EH (cell line): ENCODE data around the gene FYN.

Experiments used
- DNase-seq: peaks from one replicate; pipeline ENCODE4 v3.0.0-alpha.2; 2015; ENCODE audit warnings: low read depth

Gene FYN

DNA sequence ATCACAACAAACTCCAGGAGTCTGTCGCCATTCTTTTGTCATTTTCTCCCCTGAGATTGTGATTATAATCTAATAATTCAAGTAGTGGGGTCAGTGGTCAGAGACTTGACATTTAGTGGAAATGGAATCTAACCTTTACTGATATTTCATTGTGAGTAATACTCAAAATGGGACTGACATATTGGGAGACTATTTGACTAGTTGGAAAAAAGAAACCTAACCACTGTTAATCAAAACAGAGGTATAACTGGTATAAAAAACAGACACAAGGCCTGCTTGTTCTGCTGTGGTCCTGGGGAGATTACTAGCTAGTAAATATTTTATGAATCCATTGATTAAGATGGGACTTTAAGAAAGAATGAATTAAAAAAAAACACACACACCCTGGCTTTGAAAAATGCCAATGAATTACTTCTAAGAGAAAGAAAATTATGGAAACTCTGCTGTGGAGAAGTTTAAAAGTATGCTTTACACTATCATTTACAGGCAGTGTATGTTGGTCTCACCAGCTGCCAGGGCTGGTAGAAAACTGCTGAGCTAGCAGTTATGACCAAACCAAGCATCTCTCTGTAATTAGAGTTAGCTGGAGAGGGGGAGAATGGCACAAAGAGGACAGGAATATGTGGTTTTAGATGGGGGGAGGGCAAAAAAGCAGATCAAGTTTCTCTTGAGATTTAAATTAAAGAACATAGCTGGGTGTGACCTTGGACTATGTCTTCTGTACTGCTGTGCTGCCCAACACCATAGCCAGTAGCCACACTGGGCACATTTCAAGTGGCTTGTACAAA is 103.7 kb downstream of the FYN start:
- no peak for DNase-seq

DNA sequence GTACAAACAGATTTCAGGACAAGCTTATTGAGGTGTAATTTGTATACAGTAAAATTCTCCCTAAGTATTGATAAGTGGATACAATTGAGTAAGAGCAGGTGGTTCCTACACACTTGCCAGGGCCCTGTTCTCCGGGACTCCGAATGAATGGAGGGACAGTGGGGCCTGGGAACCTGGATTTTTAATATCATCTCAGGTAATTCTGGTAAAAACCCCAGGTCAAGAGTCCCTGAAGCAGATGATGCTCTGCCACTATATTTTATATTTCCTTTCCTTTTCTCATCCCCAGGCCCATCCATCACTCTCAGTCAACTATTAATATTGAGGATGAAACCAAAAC is 104.9 kb downstream of the FYN start:
- DNase-seq = no peak

DNA sequence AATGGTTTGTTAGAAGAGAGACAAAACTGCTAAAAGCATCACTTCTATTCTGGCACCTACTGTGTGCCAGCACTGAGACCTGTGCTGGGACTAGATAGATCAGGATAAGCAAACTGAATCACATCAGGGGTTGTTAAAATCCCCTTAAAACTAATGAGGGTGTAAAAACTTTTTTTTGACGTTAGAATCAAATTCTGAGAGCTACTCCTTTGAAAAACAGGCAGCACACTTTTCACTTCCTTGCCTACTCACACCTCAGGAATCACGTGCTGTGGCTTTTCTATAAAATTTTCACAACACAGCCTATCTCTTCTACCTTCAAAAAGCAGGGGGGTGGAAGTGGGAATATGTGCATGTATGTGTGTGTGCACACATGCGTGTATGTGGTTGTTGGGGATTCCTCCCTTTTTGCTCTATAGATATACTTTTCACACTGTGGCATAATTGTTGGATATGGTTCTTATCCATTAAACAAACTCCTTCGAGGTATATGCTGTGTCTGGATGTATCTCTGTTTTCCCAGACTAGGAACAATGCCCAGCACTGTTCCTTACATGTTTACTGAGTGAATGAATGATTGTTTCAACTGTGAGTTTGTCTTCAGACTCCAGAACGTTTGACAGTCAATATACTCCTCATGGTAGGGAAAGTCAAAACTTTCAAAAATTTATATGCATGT is 105.4 kb downstream of the FYN start:
- DNase-seq = no peak

DNA sequence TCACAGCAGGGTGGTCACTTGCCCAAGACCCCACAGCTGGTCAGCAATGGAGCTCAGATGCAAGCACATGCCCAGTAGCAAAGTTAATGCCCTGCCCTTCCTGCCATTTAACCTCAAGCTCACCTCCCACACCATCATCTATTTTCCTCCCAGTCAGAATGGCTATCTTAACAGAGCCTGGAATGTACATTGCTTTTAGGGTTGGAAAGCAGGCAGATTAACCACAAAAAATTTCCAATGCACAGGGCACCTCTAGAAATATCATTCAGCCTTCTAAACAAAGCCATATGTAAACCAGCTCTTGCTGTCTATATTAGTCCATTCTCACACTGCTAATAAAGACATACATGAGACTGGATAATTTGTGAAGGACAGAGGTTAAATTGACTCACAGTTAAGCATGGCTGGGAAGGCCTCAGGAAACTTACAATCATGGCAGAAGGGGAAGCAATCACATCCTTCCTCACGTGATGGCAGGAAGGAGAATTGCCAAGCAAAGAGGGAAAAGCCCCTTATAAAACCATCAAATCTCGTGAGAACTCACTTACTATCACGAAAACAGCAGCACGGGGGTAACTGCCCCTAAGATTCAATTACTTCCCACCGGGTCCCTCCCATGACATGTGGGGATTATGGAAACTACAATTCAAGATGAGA is 106.9 kb downstream of the FYN start:
- peak; percentile 68 for DNase-seq

DNA sequence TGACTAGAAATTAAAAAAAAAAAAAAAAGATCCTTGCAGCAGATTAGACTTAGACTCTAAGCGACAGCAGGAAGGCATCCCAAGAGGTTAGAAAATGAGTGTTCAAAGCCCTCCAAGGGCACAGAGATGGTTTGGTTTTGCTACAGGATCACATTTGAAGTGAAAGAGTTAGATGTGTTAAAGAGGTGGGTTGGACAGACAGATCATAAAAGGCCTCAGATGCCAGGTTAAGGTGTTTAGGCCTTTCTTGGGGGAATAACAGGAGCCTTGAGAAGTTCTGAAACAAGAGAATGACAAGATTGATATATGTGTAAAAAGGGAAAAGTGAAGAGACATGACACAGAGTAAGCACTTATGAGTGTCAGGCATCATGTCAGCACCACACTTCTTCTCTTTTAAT is 107.5 kb downstream of the FYN start:
- DNase-seq = no peak

DNA sequence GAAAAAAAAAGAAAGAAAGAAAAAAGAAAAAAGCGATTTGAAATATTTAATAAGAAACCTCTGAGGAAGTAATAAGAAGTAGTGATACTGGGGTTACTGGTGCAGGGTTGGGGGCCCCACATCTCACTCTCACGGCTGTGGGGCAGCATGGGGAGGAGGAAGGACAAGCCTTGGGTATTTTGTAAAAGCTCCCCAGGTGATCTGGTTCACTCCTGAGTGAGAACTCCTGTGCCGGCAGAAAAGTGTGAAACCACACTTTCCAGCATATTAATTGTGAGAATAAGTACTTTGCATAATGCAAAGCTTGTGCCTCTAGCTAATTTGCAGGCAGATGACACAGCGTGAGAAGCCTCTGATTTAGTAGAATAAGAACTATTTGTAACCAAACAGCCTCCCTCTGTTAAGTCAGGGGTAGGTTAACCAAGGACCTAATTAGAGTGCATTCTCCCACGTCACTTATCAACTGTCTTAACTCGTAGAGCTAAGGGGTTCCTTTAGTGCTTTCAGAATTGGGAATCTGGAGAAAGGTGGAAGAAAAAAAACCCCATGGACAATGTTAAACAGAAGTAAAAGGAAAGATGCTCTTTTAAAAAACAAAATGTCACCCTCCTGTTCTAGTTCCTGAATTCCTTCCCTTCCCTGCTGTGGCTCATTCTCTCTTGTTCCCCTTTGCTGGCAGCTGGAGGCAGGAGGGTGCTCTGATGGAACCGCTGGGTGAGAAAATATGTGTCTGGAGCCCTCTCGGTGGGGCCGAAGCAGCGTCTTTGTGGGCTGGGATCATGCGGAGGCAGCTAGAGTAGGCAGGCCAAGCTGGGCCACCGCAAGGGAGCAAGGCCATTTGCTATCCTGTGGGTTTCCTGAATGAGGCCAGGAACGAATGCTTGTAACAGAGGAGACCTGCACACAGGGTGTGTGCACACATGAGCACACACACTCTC is 108.7 kb downstream of the FYN start:
- no peak for DNase-seq

DNA sequence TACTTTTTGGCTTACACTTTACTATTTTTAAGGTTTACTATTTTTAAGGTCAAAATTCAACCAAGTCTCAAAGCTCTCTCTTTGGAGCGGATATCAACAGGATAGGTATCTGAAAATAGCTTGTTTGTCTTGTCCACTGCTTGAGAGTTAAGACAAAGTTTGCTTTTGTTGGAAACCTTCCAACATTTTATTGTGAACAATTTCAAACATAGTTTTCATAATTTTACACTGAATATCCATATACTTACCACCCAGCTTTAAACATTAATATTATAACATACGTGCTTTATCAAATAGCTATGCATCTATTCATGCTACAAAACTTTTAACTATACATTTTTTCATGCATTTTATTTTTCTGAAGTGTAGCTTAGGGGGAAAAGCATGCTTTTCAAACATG is 109.9 kb downstream of the FYN start:
- DNase-seq = peak; percentile 43

DNA sequence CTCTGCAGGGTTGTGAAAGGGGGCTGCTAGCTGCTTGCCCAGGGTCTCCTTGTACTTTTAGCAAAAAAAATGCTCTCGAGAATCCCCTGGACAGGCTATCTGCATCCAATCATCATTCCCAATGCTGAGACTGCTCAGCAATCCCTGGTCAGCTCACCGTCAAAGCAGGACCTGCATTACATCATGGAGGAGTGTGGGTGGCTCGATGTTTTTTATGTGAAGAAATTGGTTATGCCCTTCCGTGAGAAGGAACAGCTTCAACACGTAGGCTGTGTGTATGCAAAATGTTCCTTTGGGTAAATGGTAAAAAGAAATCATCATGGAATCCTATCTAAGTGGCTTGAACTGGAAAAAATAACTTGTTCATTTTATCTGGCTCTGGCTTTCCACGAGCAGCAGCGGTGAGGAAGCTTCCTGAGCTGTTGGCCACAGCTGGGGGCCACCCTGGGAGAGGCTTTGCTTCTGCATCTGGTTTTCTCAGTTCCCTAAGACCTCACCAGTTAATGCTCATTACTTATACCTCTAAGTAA is 111.4 kb downstream of the FYN start:
- DNase-seq = no peak

DNA sequence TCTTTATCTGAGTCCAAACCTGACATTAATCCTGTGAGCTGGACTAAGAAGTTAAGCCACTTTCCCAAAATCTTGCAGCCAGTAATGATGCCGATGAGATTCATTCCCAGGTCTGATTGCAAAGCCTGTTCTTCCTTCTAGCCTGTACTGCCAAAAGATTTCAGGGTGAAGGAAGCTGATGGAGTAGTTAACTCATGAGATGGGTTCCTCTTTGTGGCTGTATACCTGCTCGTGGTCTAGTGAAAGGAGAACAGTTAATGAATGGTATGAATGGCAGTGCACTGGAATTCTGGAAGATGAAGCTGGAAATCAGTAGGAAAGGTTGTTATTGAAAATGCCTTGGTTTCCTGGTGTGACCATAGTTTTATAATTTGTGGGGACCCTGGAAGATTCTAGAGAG is 112.0 kb downstream of the FYN start:
- DNase-seq = no peak

DNA sequence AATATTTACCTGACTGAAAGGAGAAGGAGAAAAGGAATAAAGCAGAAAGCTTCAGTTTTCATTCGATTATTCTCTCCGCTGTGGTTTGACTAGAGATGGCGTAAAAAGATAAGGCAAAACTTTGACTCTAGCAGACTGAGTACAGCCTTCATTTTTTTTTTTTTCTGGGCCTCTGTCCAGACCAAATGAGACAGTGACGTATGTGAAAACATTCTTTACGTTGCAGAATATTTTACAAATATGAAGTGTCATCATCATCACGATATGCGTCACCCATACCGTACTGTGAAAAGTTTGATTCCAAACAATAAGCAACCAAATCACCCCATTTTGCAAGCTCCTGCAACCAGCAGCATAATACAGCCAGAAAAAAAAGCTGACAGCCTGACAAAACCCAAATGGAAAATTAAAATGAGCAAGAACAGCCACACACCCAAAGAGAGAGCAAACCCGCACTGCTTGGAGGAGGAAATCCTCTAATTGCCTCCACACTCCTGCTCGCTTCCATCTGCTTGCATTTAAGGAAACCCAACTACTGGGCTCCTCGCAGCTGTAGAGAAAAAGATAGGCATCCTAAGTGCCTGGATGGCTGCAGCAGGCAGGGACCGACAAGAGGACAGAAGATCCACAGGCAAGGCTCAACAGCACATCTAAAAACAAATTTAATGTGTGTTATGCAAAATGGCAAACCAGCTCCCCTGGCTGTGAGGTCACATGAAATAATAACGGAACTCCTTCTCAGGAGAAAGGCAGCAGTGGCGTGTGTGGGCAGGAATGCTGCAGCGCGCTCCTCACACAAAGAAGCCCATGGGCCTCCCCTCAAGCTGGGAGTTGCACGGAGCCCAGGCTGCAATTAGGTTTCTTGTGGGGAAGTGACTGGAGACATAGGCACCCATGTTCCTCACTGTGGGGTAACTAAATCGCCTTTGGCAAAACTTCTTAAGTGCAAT is 113.1 kb downstream of the FYN start:
- DNase-seq = peak; percentile 50

DNA sequence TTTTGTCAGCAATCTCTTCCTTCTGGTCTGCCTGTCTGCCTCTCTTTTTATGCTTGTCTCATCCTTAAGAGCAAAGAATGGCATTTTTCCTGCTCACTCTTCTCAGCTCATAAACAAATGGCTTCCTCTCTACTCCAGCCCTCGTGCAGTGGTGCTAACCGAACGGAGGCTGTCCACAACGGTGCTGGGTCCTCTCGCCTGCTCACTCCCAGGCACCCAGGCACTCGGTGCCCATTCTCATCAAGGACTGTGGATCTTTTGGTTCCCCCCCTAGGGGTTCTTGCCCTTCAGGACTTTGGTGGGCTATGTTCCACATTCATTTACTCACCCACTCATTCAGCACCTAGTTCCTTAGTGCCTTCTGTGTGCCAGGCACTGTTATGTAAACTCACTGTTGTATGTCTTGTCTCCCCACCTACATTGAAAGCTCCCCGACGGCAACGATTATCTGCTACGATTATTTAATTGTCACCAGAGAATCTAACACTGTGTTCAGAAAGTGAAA is 113.9 kb downstream of the FYN start:
- peak; percentile 25 for DNase-seq

DNA sequence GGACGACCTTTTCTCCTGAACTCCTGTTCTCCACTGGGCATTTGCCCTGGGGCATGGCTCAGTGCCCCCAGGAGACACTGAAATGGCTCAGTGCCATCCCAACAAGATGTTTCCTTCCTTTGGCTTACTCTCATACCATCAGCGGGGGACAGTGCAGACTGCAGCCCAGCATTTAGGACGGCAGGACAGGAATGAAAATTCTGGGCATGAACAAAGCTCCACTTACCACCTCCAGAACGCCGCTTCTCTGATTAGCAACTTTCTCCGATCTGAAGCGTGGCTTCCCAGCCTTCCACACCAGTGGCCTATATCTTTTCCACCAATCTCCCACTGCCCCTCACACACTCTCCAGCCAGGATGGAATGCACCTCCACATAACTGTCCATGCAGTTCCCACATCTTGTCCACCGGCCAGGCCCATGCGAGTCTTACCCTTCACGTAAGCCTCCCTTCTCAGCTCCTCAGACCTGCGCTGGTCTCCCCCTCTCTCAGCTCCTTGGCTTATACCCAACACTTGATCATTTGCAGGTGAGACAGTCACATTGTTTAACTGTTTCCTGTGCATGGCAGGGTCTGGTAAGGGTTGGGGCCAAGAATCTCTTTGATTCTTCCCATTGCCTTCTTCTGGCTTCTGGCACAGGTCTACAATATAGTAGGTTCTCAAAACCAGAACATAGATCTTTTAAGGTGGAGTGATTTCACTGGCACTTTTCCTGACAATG is 114.5 kb downstream of the FYN start:
- DNase-seq = no peak

DNA sequence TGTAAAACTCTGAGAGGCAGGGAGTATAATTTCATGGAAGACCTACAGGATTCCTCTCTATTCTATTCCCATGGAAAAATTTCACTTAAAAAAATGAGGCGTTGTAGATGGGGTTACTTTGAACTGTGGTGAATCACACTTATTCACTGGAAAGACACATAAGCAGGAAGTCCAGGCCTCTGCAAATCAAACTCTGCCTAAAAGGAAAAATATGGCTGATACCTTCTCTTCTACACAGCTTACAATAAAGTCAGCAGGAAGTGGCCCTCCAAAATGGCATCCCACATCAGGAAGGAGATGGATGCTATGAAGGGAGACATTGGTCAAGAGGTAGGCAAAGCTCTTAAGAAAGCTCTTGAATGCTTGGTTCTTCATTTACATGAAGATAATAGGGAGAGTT is 115.9 kb downstream of the FYN start:
- peak; percentile 65 for DNase-seq

DNA sequence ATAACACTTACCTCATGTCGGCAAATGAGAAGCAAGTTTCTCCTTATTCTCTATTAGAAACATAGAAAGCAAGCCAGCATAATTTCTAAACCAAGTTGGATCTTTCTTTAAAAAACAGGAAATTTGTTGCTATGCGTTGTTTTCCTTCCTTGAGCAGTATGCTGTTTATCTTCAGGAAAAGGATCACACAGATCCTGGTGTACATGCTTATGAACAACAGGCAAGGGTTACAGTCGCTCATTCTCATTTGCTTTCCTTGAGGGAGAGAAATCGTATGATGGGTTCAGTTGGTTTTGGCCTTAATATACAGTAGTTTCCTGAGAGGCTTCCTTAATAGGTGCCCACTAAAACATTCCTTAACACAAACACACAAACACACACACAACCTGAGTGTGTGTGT is 118.8 kb downstream of the FYN start:
- no peak for DNase-seq

DNA sequence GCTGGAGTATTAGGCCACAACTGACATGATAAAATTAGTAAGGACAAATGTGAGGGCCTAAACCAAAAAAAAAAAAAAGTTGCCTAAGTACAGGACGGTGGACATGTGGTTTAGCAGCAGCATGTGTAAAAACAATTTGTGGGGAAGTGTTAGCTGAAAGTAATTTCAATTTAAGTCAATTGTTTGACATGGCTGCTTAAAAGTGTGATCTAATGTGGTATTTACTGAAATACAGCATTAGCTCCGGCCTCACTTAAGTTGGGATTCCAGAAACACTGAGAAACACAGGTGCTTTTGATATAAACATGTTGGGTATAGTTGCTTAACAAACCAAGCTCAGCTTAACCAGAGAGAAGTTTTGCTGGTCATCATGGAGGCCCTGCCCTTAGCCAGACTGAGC is 119.7 kb downstream of the FYN start:
- no peak for DNase-seq

DNA sequence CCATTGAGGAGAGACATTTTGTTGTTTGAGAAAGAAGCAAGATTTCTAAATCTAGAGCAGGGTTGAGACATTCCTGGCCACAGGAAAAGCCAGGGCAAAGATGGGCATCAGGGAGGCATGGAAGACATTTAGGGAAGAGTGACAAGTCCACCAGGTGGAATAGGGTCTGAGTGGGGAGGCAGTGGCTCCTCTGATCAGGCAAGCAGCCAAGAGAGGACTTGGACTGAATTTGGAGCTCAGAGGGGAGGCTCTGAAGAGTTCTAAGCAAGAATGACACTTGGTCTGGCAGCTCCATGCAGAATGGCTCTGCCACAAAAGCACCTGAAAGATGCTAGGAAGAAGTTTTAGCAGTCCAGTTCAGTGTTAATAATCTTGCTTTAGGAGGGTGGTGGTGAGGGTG is 120.8 kb downstream of the FYN start:
- DNase-seq = no peak

DNA sequence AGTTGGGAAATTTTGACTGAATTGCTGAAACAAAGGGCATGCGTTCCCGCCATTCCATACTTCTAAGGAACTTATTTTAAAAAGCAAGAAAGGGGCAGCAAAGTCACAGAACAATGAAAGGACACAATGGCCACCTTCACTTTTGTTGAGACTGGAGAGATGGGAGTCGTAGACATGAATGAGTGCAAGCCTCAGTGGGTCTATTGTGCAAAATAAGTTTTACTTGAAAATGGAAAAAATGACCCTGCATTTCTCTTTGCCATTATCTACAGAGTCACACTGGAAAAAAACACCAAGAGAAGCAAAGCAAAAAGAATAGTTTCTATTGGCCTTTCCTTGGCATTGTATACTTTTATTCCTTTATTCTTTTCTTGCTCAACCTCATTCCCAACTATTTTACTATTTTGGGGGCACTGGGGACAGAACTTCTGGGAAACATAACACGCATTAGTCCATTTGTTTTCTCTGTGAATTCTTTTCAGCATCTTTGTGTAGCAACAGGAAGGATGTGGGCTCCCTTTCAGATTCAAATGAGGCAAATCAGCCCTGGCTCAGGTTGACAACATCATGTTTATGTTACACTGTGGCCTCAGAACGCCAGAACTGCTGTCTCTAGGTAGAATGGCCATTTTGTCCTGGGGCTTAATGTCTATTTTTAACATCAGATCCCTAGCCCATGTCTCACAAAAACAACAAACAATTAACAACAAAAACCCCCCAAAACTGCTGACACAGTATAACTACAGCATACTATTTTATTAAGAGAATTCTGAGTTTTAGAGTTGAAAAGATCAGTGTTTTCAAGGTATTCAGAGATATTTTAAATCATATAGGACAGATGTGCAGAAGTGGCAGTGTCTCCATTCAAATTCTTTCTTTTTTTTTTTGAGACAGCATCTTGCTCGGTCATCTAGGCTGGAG is 122.2 kb downstream of the FYN start:
- DNase-seq = peak; percentile 64

DNA sequence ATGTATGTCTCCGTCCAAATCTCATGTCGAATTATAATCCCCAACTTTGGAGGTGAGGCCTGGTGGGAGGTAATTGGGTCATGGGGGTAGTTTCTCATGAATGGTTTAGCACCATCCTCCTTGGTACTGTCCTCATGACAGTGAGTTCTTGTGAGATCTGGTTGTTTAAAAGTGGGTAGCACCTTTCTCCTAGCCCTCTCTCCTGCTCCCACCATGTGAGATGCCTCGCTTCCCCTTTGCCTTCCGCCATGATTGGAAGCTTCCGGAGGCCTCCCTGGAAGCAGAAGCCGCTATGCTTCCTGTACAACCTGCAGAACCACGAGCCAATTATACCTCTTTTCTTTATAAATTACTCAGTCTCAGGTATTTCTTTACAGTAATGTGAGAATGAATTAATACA is 123.1 kb downstream of the FYN start:
- DNase-seq = no peak

DNA sequence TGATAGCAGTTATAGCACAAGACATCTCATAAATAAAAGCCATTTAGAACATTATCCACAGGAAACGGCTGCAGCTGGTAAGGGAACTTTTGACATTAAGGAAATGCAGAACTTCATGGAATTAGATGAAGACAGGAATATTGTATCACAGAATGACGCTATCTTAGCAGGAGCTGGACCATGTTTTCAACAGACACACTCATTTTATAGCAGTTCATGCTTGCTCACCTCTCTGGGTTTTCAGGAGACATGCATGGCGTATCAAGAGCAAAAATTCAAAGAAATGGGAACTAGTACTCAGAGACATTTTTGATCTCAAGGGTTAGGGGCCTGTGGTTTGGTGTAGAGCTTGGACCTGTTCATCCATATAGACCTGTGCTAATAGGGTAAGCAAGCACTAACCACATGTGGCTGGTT is 125.0 kb downstream of the FYN start:
- no peak for DNase-seq
